Measurements from ENCODE around the gene HNRNPF. TPM values are rescaled to one million over a fixed set of nuclear protein-coding genes. Genes with fewer than 3 reads are reported as not detected.
"Not testable (repeated sequence)": the region's sequence is repeated elsewhere in the genome, so short reads cannot be mapped to it uniquely, and the experiment has no call there.

HNRNPF gene
- total RNA-seq, 1 donor = 229 TPM

- Histone ChIP-seq H3K9me3 (ENCODE audit: low read depth, low read length) (no peaks in the 10 kb centered on the region), H3K79me2 (ENCODE audit: insufficient read depth, low read length) (peaks cover 97% of the 10 kb centered on the region), H3K4me2 (ENCODE audit: insufficient read depth, low read length) (no peak overlapping the region), H3K36me3 (ENCODE audit: insufficient read depth, low read length) (peaks cover 58% of the 10 kb centered on the region), H2AFZ (ENCODE audit: low read length) (no peak overlapping the region), H3K4me3 (ENCODE audit: insufficient read depth, low read length) (no peak overlapping the region), H4K20me1 (ENCODE audit: insufficient read depth, low read length) (peaks cover 66% of the 10 kb centered on the region), H3K4me1 (ENCODE audit: insufficient read depth, low read length) (peaks cover 25% of the 10 kb centered on the region), H3K27ac (ENCODE audit: low read depth, low read length) (peak overlapping the region; percentile 33), H3K27me3 (ENCODE audit: insufficient read depth, low read length) (no peaks in the 10 kb centered on the region)
- TF ChIP-seq, protein P1, sequence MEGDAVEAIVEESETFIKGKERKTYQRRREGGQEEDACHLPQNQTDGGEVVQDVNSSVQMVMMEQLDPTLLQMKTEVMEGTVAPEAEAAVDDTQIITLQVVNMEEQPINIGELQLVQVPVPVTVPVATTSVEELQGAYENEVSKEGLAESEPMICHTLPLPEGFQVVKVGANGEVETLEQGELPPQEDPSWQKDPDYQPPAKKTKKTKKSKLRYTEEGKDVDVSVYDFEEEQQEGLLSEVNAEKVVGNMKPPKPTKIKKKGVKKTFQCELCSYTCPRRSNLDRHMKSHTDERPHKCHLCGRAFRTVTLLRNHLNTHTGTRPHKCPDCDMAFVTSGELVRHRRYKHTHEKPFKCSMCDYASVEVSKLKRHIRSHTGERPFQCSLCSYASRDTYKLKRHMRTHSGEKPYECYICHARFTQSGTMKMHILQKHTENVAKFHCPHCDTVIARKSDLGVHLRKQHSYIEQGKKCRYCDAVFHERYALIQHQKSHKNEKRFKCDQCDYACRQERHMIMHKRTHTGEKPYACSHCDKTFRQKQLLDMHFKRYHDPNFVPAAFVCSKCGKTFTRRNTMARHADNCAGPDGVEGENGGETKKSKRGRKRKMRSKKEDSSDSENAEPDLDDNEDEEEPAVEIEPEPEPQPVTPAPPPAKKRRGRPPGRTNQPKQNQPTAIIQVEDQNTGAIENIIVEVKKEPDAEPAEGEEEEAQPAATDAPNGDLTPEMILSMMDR (IDR thresholded peaks at IDR 0.05; ENCODE audit: extremely low read depth, low read depth, low read length) = no peak
- no peak for DNase-seq (ENCODE audit: insufficient read length, low spot score, missing footprints)
These were observed 15.2 kb downstream of the HNRNPF start for GRCh38 chr10:43393606-43394360.

DNA sequence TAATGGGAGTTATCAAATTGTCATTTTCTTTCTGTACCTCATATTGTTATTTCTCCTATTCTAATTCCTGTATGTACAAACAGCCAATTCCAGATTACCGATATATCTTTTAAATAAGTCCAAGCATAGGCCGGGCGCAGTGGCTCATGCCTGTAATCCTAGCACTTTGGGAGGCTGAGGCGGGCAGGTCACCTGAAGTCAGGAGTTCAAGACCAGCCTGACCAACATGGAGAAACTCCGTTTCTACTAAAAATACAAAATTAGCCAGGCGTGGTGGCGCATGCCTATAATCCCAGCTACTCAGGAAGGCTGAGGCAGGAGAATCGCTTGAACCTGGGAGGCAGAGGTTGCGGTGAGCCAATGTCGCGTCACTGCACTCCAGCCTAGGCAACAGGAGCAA, 15.8 kb downstream of the HNRNPF start:
- peaks cover 19% of the 10 kb centered on the region for H3K4me1 ChIP-seq (ENCODE audit: insufficient read depth, low read length)
- H3K79me2 ChIP-seq (ENCODE audit: insufficient read depth, low read length) = peaks cover 97% of the 10 kb centered on the region
- DNase-seq (ENCODE audit: insufficient read length, low spot score, missing footprints); H3K27me3 ChIP-seq (ENCODE audit: insufficient read depth, low read length); H3K4me3 ChIP-seq (ENCODE audit: insufficient read depth, low read length); H3K9me3 ChIP-seq (ENCODE audit: low read depth, low read length); H3K4me2 ChIP-seq (ENCODE audit: insufficient read depth, low read length); H2AFZ ChIP-seq (ENCODE audit: low read length): not testable (repeated sequence)
- peaks cover 69% of the 10 kb centered on the region for H4K20me1 ChIP-seq (ENCODE audit: insufficient read depth, low read length)
- peaks cover 61% of the 10 kb centered on the region for H3K36me3 ChIP-seq (ENCODE audit: insufficient read depth, low read length)
- peak overlapping the region; percentile 11 for H3K27ac ChIP-seq (ENCODE audit: low read depth, low read length)

DNA sequence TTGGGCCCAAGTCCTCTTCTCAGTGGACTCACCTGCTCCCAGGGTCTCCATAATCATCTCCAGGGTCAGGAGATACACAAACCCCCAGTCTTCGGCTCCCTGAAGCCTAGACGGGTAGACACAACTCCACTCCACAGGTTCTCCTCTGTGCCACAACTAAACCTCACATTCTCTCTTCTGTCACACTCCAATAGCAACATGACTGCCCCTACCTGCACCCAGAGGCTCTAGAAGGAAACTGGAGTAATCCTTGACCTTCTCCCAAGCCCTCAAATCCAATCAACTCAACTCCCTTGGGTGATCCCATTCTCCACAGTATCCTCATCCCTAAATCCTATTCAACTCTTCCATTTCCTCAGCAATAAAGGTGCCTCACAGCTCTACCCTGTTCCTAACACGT, 16.2 kb downstream of the HNRNPF start:
- H2AFZ ChIP-seq (ENCODE audit: low read length) = no peak overlapping the region
- H3K9me3 ChIP-seq (ENCODE audit: low read depth, low read length) = no peaks in the 10 kb centered on the region
- H3K4me1 ChIP-seq (ENCODE audit: insufficient read depth, low read length) = peaks cover 14% of the 10 kb centered on the region
- H3K79me2 ChIP-seq (ENCODE audit: insufficient read depth, low read length) = peaks cover 97% of the 10 kb centered on the region
- DNase-seq (ENCODE audit: insufficient read length, low spot score, missing footprints) = no peak
- TF ChIP-seq, protein P1 (IDR thresholded peaks at IDR 0.05; ENCODE audit: extremely low read depth, low read depth, low read length) = no peak
- H3K36me3 ChIP-seq (ENCODE audit: insufficient read depth, low read length) = peaks cover 65% of the 10 kb centered on the region
- peaks cover 69% of the 10 kb centered on the region for H4K20me1 ChIP-seq (ENCODE audit: insufficient read depth, low read length)
- peak overlapping the region; percentile 11 for H3K27ac ChIP-seq (ENCODE audit: low read depth, low read length)
- no peaks in the 10 kb centered on the region for H3K27me3 ChIP-seq (ENCODE audit: insufficient read depth, low read length)
- no peak overlapping the region for H3K4me3 ChIP-seq (ENCODE audit: insufficient read depth, low read length)
- H3K4me2 ChIP-seq (ENCODE audit: insufficient read depth, low read length) = no peak overlapping the region

DNA sequence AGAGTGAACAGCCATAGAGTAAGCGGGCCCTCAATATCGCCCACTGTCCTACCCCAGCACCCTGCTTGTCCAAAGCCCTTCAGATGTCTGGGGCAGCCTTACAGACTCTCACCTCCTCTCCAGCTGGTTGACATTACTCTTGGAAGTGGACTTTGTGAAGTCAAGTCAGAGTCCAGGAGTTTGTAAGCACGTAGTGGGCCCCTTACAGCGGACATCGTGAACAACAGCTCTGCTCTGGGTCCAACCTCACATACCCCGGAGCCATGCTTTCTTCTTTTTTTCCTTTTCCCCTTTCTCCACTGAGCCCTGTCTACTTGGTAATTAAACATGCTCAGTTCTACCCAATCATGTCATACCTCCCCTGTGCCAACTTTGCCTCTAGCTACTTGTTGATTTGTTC, 17.5 kb downstream of the HNRNPF start:
- peaks cover 99% of the 10 kb centered on the region for H3K79me2 ChIP-seq (ENCODE audit: insufficient read depth, low read length)
- no peak overlapping the region for H3K4me3 ChIP-seq (ENCODE audit: insufficient read depth, low read length)
- H2AFZ ChIP-seq (ENCODE audit: low read length) = no peak overlapping the region
- H3K9me3 ChIP-seq (ENCODE audit: low read depth, low read length) = no peaks in the 10 kb centered on the region
- H3K27me3 ChIP-seq (ENCODE audit: insufficient read depth, low read length) = no peaks in the 10 kb centered on the region
- no peak overlapping the region for H3K27ac ChIP-seq (ENCODE audit: low read depth, low read length)
- H3K4me2 ChIP-seq (ENCODE audit: insufficient read depth, low read length) = no peak overlapping the region
- TF ChIP-seq, protein P1 (IDR thresholded peaks at IDR 0.05; ENCODE audit: extremely low read depth, low read depth, low read length) = no peak
- peaks cover 10% of the 10 kb centered on the region for H3K4me1 ChIP-seq (ENCODE audit: insufficient read depth, low read length)
- peaks cover 78% of the 10 kb centered on the region for H3K36me3 ChIP-seq (ENCODE audit: insufficient read depth, low read length)
- no peak for DNase-seq (ENCODE audit: insufficient read length, low spot score, missing footprints)
- peaks cover 79% of the 10 kb centered on the region for H4K20me1 ChIP-seq (ENCODE audit: insufficient read depth, low read length)

Measured in osteoblast (primary cell).